Measurements from ENCODE around the gene EPB41L2. TPM values are rescaled to one million over a fixed set of nuclear protein-coding genes. Genes with fewer than 3 reads are reported as not detected.

The EPB41L2 gene
- total RNA-seq, 1 experiment from 2014 or later = 106 TPM

DNA sequence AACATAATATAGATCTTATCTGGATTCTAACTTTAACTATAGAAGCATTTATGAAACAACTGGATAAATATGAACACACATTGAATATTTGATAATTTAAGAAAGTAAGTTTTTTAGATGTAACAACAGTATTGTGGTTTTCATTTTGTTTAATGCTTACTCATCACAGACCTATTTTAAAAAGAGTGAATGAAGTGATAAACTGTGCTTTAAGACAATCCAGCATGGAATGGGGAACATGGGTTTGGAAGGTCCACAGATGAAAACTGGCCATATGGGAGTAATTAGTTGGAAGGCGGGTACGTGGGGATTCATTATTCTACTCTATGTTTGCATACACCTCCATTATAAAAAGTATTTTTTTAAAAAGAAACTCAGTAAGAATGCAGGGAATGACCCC is 21.2 kb downstream of the EPB41L2 start:
- POLR2A ChIA-PET = no interaction called here
- peaks cover 8% of the 10 kb centered on the region for H3K4me1 Mint-ChIP-seq
- no peak overlapping the region for H3K4me3 Mint-ChIP-seq
- no peak for ATAC-seq
- peaks cover 4% of the 10 kb centered on the region; the same call in 1 of the 2 replicates for H3K9me3 Mint-ChIP-seq
- H3K27me3 Mint-ChIP-seq (ENCODE audit: low read depth) = no peaks in the 10 kb centered on the region
- TF ChIP-seq FOXJ3 (CRISPR knock-in tag; IDR thresholded peaks at IDR 0.05; ENCODE audit: borderline replicate concordance) = no peak
- TF ChIP-seq SMAD4 (CRISPR knock-in tag; IDR thresholded peaks at IDR 0.05) = no peak
- TF ChIP-seq ELF4 (CRISPR knock-in tag; IDR thresholded peaks at IDR 0.05; ENCODE audit: low read depth) = no peak
- TF ChIP-seq GTF2I (CRISPR knock-in tag; conservative IDR thresholded peaks at IDR 0.05) = no peak
- no peak for TF ChIP-seq FOXK1 (CRISPR knock-in tag; IDR thresholded peaks at IDR 0.05)
- no peak for TF ChIP-seq SOX15 (CRISPR knock-in tag; IDR thresholded peaks at IDR 0.05)
- no peak for TF ChIP-seq ZNF121 (CRISPR knock-in tag; IDR thresholded peaks at IDR 0.05)
- TF ChIP-seq, protein P1, sequence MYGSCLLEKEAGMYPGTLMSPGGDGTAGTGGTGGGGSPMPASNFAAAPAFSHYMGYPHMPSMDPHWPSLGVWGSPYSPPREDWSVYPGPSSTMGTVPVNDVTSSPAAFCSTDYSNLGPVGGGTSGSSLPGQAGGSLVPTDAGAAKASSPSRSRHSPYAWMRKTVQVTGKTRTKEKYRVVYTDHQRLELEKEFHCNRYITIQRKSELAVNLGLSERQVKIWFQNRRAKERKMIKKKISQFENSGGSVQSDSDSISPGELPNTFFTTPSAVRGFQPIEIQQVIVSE (CRISPR knock-in tag; IDR thresholded peaks at IDR 0.05; ENCODE audit: borderline replicate concordance) = no peak
- TF ChIP-seq, protein P2, sequence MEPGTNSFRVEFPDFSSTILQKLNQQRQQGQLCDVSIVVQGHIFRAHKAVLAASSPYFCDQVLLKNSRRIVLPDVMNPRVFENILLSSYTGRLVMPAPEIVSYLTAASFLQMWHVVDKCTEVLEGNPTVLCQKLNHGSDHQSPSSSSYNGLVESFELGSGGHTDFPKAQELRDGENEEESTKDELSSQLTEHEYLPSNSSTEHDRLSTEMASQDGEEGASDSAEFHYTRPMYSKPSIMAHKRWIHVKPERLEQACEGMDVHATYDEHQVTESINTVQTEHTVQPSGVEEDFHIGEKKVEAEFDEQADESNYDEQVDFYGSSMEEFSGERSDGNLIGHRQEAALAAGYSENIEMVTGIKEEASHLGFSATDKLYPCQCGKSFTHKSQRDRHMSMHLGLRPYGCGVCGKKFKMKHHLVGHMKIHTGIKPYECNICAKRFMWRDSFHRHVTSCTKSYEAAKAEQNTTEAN (CRISPR knock-in tag; IDR thresholded peaks at IDR 0.05) = no peak
- no peak for TF ChIP-seq NFYB (CRISPR knock-in tag; conservative IDR thresholded peaks at IDR 0.05; ENCODE audit: low read depth)
- no peak for TF ChIP-seq ESRRA (CRISPR knock-in tag; IDR thresholded peaks at IDR 0.05; ENCODE audit: borderline replicate concordance)
- TF ChIP-seq ZNF232 (CRISPR knock-in tag; IDR thresholded peaks at IDR 0.05) = no peak
- TF ChIP-seq, protein P3, sequence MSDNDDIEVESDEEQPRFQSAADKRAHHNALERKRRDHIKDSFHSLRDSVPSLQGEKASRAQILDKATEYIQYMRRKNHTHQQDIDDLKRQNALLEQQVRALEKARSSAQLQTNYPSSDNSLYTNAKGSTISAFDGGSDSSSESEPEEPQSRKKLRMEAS (CRISPR knock-in tag; IDR thresholded peaks at IDR 0.05) = no peak
- TF ChIP-seq CREM (CRISPR knock-in tag; IDR thresholded peaks at IDR 0.05) = no peak
- CTCF ChIA-PET = no interaction called here
- H3K27ac Mint-ChIP-seq = no peak overlapping the region
- no peaks in the 10 kb centered on the region for H3K36me3 Mint-ChIP-seq
- DNase-seq (ENCODE audit: low spot score) = no peak

DNA sequence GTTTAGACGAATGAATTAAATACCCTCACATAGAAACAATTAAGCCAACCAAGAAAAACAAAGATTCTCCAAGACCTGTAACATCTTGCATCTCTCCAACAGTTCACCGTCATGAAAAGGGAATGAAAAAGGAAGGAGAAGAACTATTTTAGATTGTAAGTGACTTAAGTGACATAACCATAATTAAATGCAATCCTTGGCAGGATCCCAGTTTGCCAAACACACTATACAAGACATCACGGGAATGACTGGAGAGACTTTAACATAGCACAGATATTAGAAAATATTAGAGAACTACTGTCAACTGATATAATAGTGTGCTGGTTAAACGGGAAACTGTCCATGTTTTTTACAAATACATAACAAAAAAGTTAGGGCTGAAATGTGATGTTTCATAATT is 22.2 kb downstream of the EPB41L2 start:
- H3K4me1 Mint-ChIP-seq = peaks cover 4% of the 10 kb centered on the region

More for the DNA sequence above, 22.2 kb downstream of the EPB41L2 start:
- peaks cover 4% of the 10 kb centered on the region; the same call in 1 of the 2 replicates for H3K9me3 Mint-ChIP-seq
- no peaks in the 10 kb centered on the region for H3K36me3 Mint-ChIP-seq
- TF ChIP-seq, protein P4, sequence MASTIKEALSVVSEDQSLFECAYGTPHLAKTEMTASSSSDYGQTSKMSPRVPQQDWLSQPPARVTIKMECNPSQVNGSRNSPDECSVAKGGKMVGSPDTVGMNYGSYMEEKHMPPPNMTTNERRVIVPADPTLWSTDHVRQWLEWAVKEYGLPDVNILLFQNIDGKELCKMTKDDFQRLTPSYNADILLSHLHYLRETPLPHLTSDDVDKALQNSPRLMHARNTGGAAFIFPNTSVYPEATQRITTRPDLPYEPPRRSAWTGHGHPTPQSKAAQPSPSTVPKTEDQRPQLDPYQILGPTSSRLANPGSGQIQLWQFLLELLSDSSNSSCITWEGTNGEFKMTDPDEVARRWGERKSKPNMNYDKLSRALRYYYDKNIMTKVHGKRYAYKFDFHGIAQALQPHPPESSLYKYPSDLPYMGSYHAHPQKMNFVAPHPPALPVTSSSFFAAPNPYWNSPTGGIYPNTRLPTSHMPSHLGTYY (CRISPR knock-in tag; IDR thresholded peaks at IDR 0.05) = no peak
- TF ChIP-seq, protein P5, sequence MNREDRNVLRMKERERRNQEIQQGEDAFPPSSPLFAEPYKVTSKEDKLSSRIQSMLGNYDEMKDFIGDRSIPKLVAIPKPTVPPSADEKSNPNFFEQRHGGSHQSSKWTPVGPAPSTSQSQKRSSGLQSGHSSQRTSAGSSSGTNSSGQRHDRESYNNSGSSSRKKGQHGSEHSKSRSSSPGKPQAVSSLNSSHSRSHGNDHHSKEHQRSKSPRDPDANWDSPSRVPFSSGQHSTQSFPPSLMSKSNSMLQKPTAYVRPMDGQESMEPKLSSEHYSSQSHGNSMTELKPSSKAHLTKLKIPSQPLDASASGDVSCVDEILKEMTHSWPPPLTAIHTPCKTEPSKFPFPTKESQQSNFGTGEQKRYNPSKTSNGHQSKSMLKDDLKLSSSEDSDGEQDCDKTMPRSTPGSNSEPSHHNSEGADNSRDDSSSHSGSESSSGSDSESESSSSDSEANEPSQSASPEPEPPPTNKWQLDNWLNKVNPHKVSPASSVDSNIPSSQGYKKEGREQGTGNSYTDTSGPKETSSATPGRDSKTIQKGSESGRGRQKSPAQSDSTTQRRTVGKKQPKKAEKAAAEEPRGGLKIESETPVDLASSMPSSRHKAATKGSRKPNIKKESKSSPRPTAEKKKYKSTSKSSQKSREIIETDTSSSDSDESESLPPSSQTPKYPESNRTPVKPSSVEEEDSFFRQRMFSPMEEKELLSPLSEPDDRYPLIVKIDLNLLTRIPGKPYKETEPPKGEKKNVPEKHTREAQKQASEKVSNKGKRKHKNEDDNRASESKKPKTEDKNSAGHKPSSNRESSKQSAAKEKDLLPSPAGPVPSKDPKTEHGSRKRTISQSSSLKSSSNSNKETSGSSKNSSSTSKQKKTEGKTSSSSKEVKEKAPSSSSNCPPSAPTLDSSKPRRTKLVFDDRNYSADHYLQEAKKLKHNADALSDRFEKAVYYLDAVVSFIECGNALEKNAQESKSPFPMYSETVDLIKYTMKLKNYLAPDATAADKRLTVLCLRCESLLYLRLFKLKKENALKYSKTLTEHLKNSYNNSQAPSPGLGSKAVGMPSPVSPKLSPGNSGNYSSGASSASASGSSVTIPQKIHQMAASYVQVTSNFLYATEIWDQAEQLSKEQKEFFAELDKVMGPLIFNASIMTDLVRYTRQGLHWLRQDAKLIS (CRISPR knock-in tag; IDR thresholded peaks at IDR 0.05; ENCODE audit: borderline replicate concordance) = no peak
- TF ChIP-seq ELF4 (CRISPR knock-in tag; IDR thresholded peaks at IDR 0.05; ENCODE audit: low read depth) = no peak
- DNase-seq (ENCODE audit: low spot score) (no peak), ATAC-seq (no peak)
- no peaks in the 10 kb centered on the region for H3K27me3 Mint-ChIP-seq (ENCODE audit: low read depth)
- ChIA-PET CTCF (no interaction called here), POLR2A (no interaction called here)
- no peak overlapping the region for H3K4me3 Mint-ChIP-seq
- no peak overlapping the region for H3K27ac Mint-ChIP-seq
